ENCODE results near the gene OR11A1. TPM values are rescaled to one million over a fixed set of nuclear protein-coding genes. Genes with fewer than 3 reads are reported as not detected.

Gene OR11A1
- polyA plus RNA-seq, 1 experiment, result not detected

DNA sequence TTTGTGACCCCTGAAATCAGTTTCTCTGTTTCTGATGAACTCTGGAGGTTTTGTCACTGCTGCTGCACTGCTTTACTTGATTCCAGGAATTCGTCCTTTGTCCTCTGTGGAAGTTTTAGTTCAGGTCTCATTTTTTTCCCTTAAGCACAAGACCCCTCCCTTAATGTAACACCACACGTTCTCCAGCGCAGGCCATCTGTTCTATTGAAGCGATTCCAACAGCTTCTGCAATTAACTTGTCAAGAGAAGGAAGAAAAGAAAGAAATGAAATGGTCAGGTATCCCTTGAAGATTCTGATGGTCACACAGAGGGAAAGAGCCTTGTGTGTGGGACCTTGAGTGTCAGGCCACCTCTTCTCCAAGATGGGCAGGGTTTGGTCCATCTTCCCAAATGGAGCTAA, 38.7 kb upstream of the OR11A1 start:
- ChIA-PET CTCF (no interaction called here), POLR2A (no interaction called here)
- Histone ChIP-seq H3K27me3 (ENCODE audit: control insufficient read depth, insufficient read depth, low read length) (no peaks in the 10 kb centered on the region), H3K4me3 (ENCODE audit: low read depth, low read length) (no peak overlapping the region), H3K36me3 (ENCODE audit: control insufficient read depth, insufficient read depth, low read length) (no peaks in the 10 kb centered on the region)
- no peak for DNase-seq (ENCODE audit: low read depth)
- TF ChIP-seq CTCF (IDR thresholded peaks at IDR 0.05; ENCODE audit: insufficient read depth, low read depth, low read length), result no peak

- CTCF ChIA-PET, result no interaction called here
- Histone ChIP-seq H3K36me3 (ENCODE audit: control insufficient read depth, insufficient read depth, low read length) (no peaks in the 10 kb centered on the region), H3K27me3 (ENCODE audit: control insufficient read depth, insufficient read depth, low read length) (no peaks in the 10 kb centered on the region), H3K4me3 (ENCODE audit: low read depth, low read length) (no peak overlapping the region)
- DNase-seq (ENCODE audit: low read depth), result no peak
- POLR2A ChIA-PET, result no interaction called here
- no peak for TF ChIP-seq CTCF (IDR thresholded peaks at IDR 0.05; ENCODE audit: insufficient read depth, low read depth, low read length)
These were observed 37.3 kb upstream of the OR11A1 start for GRCh38 chr6:29494131-29494530.

DNA sequence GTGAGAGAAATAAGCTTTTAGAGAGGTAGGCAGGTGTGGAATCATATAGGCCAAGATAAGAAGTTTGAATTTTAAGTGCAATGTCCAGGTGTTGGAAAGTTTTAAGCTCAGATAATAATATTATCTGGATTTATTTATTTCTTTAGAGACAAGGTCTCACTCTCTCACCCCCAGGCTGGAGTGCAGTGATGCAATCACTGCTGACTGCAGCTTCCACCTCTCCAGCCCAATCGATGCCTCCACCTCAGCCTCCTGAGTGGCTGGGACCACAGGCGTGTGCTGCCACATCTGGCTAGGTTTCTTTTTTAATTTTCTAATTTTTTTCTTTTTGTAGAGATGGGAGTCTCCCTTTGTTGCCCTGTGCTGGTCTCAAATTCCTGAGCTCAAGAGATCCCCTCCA, 36.4 kb upstream of the OR11A1 start:
- DNase-seq (ENCODE audit: low read depth), result no peak
- CTCF ChIA-PET, result no interaction called here
- TF ChIP-seq CTCF (IDR thresholded peaks at IDR 0.05; ENCODE audit: insufficient read depth, low read depth, low read length), result no peak
- Histone ChIP-seq H3K4me3 (ENCODE audit: low read depth, low read length) (no peak overlapping the region), H3K36me3 (ENCODE audit: control insufficient read depth, insufficient read depth, low read length) (no peaks in the 10 kb centered on the region), H3K27me3 (ENCODE audit: control insufficient read depth, insufficient read depth, low read length) (no peaks in the 10 kb centered on the region)
- POLR2A ChIA-PET, result no interaction called here

DNA sequence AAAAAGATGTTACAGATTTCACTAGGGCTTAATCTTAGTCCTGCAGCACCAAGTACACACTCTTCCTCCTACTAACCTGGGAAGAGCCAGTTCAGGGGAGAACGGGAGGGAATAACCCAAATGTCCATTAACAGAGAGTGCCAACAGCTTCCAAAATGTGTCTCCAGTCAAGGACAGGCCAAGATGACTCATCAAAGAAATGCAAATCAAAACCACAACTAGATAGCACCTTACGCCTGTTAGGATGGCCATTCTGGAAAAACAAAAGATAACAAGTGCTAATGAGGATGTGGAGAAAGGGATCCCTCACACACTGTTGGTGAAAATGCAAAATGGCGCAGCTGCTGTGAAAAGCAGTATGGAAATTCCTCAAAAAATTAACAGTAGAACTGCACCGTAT, 34.7 kb upstream of the OR11A1 start:
- no peak overlapping the region for H3K4me3 ChIP-seq (ENCODE audit: low read depth, low read length)

DNA sequence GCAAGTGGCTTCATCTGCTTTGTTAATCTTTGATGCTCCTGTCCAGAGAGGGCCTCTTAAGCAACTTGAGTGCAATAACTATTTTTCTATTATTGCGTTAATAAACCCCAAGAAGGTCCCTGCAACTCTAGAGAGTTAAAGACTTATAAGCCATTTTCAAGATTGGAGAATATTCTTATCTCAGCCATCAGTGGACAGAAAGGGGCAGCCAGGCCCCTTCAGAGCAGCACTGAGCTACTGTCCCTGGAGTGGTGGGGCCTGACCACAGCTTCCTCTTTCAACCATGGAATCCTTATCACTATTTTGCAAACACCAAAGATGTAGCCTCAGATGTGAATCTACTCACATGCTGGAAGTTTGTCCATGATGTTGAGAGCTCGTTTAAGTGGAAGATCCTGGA, 33.7 kb upstream of the OR11A1 start:
- POLR2A ChIA-PET, result no interaction called here
- no peak for TF ChIP-seq CTCF (IDR thresholded peaks at IDR 0.05; ENCODE audit: insufficient read depth, low read depth, low read length)
- no peak overlapping the region for H3K4me3 ChIP-seq (ENCODE audit: low read depth, low read length)
- no peaks in the 10 kb centered on the region for H3K36me3 ChIP-seq (ENCODE audit: control insufficient read depth, insufficient read depth, low read length)
- CTCF ChIA-PET, result no interaction called here
- H3K27me3 ChIP-seq (ENCODE audit: control insufficient read depth, insufficient read depth, low read length), result no peaks in the 10 kb centered on the region
- no peak for DNase-seq (ENCODE audit: low read depth)

More for the DNA sequence above, 34.7 kb upstream of the OR11A1 start:
- POLR2A ChIA-PET, result no interaction called here
- Histone ChIP-seq H3K27me3 (ENCODE audit: control insufficient read depth, insufficient read depth, low read length) (no peaks in the 10 kb centered on the region), H3K36me3 (ENCODE audit: control insufficient read depth, insufficient read depth, low read length) (no peaks in the 10 kb centered on the region)
- no peak for DNase-seq (ENCODE audit: low read depth)
- CTCF ChIA-PET, result no interaction called here
- TF ChIP-seq CTCF (IDR thresholded peaks at IDR 0.05; ENCODE audit: insufficient read depth, low read depth, low read length), result no peak

Measured in BJ (cell line).